HEK293 (cell line): ENCODE measurements around the gene HM13.

Experiments
- CTCF ChIA-PET: fragments of 350-600 bp; formaldehyde crosslinking; extraction: SDS; loops from one replicate; lab custom pipeline; 2021; ENCODE audit warnings: antibody characterized with exemption; lab: Yijun Ruan, JAX
- POLR2A ChIA-PET: fragments of 300-600 bp; formaldehyde crosslinking; extraction: SDS; loops from one replicate; lab custom pipeline; 2020; ENCODE audit warnings: antibody characterized with exemption, inconsistent platforms; lab: Yijun Ruan, JAX
- H3K27ac ChIP-seq: fragments of 200-500 bp; sonication (Bioruptor generic); 2 replicates; pipeline ENCODE4 v1.5.1; 2014; ENCODE audit warnings: low read depth, low read length, control low read depth, inconsistent platforms; ENCODE audit errors: extremely low read depth
- H3K36me3 ChIP-seq, 2 experiments: fragments of 200-500 bp in 1 of 2; sonication (Bioruptor generic) in 1 of 2; 1 replicate in 1 of 2; 2 replicates in 1 of 2; pipeline ENCODE4 v1.5.1; 2014 to 2017; ENCODE audit warnings: inconsistent platforms in 2 of 2, low read length in 2 of 2; ENCODE audit not compliant: control insufficient read depth in 2 of 2, insufficient read depth in 1 of 2
- H3K4me1 ChIP-seq: fragments of 200-500 bp; sonication (Bioruptor generic); 2 replicates; pipeline ENCODE4 v1.5.1; 2014; ENCODE audit warnings: mild to moderate bottlenecking, low read length, inconsistent platforms; ENCODE audit not compliant: control insufficient read depth, insufficient read depth
- H3K4me3 ChIP-seq: 2 replicates; pipeline ENCODE4 v1.5.1; 2011; ENCODE audit warnings: low read depth, mild to moderate bottlenecking, control low read depth, low read length, moderate library complexity
- H3K9me3 ChIP-seq: fragments of 200-500 bp; sonication (Bioruptor generic); 2 replicates; pipeline ENCODE4 v1.5.1; 2014; ENCODE audit warnings: low read depth, low read length, inconsistent platforms; ENCODE audit not compliant: control insufficient read depth, insufficient read depth
- BCL11B ChIP-seq: fragments of 450-650 bp; formaldehyde crosslinking; IDR thresholded peaks from 2 replicates; pipeline ENCODE4 v1.5.1; 2016; ENCODE audit warnings: low read depth, missing biosample characterization, missing genetic modification characterization
- BCL6B ChIP-seq: fragments of 450-650 bp; formaldehyde crosslinking; IDR thresholded peaks from 2 replicates; pipeline ENCODE4 v1.5.1; 2017; ENCODE audit warnings: missing biosample characterization, missing genetic modification characterization
- EGR2 ChIP-seq: fragments of 450-650 bp; formaldehyde crosslinking; IDR thresholded peaks from 2 replicates; pipeline ENCODE4 v1.5.1; 2016; ENCODE audit warnings: low read depth, missing biosample characterization, missing genetic modification characterization
- SP2 ChIP-seq: fragments of 450-650 bp; formaldehyde crosslinking; IDR thresholded peaks from 2 replicates; pipeline ENCODE4 v1.5.1; 2016; ENCODE audit warnings: missing biosample characterization, missing genetic modification characterization
- ZBTB10 ChIP-seq: fragments of 450-650 bp; formaldehyde crosslinking; IDR thresholded peaks from 2 replicates; pipeline ENCODE4 v1.5.1; 2016; ENCODE audit warnings: missing biosample characterization, missing genetic modification characterization
- ZBTB20 ChIP-seq: fragments of 450-650 bp; formaldehyde crosslinking; IDR thresholded peaks from 2 replicates; pipeline ENCODE4 v1.5.1; 2016; ENCODE audit warnings: missing biosample characterization, missing genetic modification characterization
- ZBTB7A ChIP-seq: fragments of 450-650 bp; formaldehyde crosslinking; IDR thresholded peaks from 2 replicates; pipeline ENCODE4 v1.5.1; 2016; ENCODE audit warnings: low read depth, missing biosample characterization, missing genetic modification characterization
- ZFP3 ChIP-seq: fragments of 450-650 bp; formaldehyde crosslinking; IDR thresholded peaks from 2 replicates; pipeline ENCODE4 v1.5.1; 2016; ENCODE audit warnings: low read depth, missing biosample characterization, missing genetic modification characterization
- ZFP37 ChIP-seq: fragments of 450-650 bp; formaldehyde crosslinking; IDR thresholded peaks from 2 replicates; pipeline ENCODE4 v1.5.1; 2016; ENCODE audit warnings: missing biosample characterization, missing genetic modification characterization
- ZNF140 ChIP-seq: fragments of 450-650 bp; formaldehyde crosslinking; IDR thresholded peaks from 2 replicates; pipeline ENCODE4 v1.5.1; 2016; ENCODE audit warnings: missing biosample characterization, missing genetic modification characterization
- ZNF16 ChIP-seq: fragments of 450-650 bp; formaldehyde crosslinking; IDR thresholded peaks from 2 replicates; pipeline ENCODE4 v1.5.1; 2016; ENCODE audit warnings: low read depth, missing biosample characterization, missing genetic modification characterization
- ZNF19 ChIP-seq: fragments of 450-650 bp; formaldehyde crosslinking; IDR thresholded peaks from 2 replicates; pipeline ENCODE4; 2016; ENCODE audit warnings: missing biosample characterization, missing genetic modification characterization, low read depth
- ZNF223 ChIP-seq: fragments of 450-650 bp; formaldehyde crosslinking; IDR thresholded peaks from 2 replicates; pipeline ENCODE4 v1.5.1; 2016; ENCODE audit warnings: missing biosample characterization, missing genetic modification characterization
- ZNF24 ChIP-seq: fragments of 450-650 bp; formaldehyde crosslinking; IDR thresholded peaks from 2 replicates; pipeline ENCODE4 v1.5.1; 2016; ENCODE audit warnings: missing biosample characterization, missing genetic modification characterization
- ZNF280D ChIP-seq: fragments of 450-650 bp; formaldehyde crosslinking; IDR thresholded peaks from 2 replicates; pipeline ENCODE4 v1.5.1; 2016; ENCODE audit warnings: missing biosample characterization, missing genetic modification characterization
- ZNF398 ChIP-seq: fragments of 450-650 bp; formaldehyde crosslinking; IDR thresholded peaks from 2 replicates; pipeline ENCODE4 v1.5.1; 2017; ENCODE audit warnings: missing biosample characterization, missing genetic modification characterization
- ZNF433 ChIP-seq: fragments of 450-650 bp; formaldehyde crosslinking; IDR thresholded peaks from 2 replicates; pipeline ENCODE4 v1.5.1; 2016; ENCODE audit warnings: missing biosample characterization, missing genetic modification characterization, low read depth
- ZNF510 ChIP-seq: fragments of 450-650 bp; formaldehyde crosslinking; IDR thresholded peaks from 2 replicates; pipeline ENCODE4 v1.5.1; 2018; ENCODE audit warnings: mild to moderate bottlenecking, missing genetic modification characterization, missing biosample characterization; ENCODE audit not compliant: insufficient replicate concordance
- ZNF549 ChIP-seq: fragments of 450-650 bp; IDR thresholded peaks from 2 replicates; pipeline ENCODE4 v1.5.1; 2018; ENCODE audit warnings: missing biosample characterization, missing genetic modification characterization, mild to moderate bottlenecking, inconsistent platforms, moderate library complexity
- ZNF621 ChIP-seq: fragments of 450-650 bp; formaldehyde crosslinking; IDR thresholded peaks from 2 replicates; pipeline ENCODE4 v1.5.1; 2017; ENCODE audit warnings: missing biosample characterization, missing genetic modification characterization
- ZNF623 ChIP-seq: fragments of 450-650 bp; formaldehyde crosslinking; IDR thresholded peaks from 2 replicates; pipeline ENCODE4 v1.5.1; 2016; ENCODE audit warnings: missing biosample characterization, missing genetic modification characterization
- ZNF629 ChIP-seq: fragments of 450-650 bp; formaldehyde crosslinking; IDR thresholded peaks from 2 replicates; pipeline ENCODE4 v1.5.1; 2017; ENCODE audit warnings: missing biosample characterization, missing genetic modification characterization
- ZNF658 ChIP-seq: fragments of 450-650 bp; formaldehyde crosslinking; IDR thresholded peaks from 2 replicates; pipeline ENCODE4; 2016; ENCODE audit warnings: missing biosample characterization, missing genetic modification characterization
- ZNF660 ChIP-seq: fragments of 450-650 bp; IDR thresholded peaks from 2 replicates; pipeline ENCODE4 v1.5.1; 2018; ENCODE audit warnings: missing biosample characterization, mild to moderate bottlenecking, missing genetic modification characterization
- ZNF677 ChIP-seq: fragments of 450-650 bp; IDR thresholded peaks from 2 replicates; pipeline ENCODE4 v1.5.0; 2018; ENCODE audit warnings: missing biosample characterization, mild to moderate bottlenecking, missing genetic modification characterization, moderate library complexity
- ZNF747 ChIP-seq: fragments of 450-650 bp; formaldehyde crosslinking; IDR thresholded peaks from 2 replicates; pipeline ENCODE4 v1.5.1; 2016; ENCODE audit warnings: missing biosample characterization, missing genetic modification characterization
- ZNF776 ChIP-seq: fragments of 450-650 bp; formaldehyde crosslinking; IDR thresholded peaks from 2 replicates; pipeline ENCODE4 v1.5.0; 2017; ENCODE audit warnings: missing biosample characterization, missing genetic modification characterization, borderline replicate concordance
- ZNF830 ChIP-seq: fragments of 450-650 bp; IDR thresholded peaks from 2 replicates; pipeline ENCODE4 v1.5.0; 2018; ENCODE audit warnings: missing biosample characterization, missing genetic modification characterization, low read depth, mild to moderate bottlenecking, moderate library complexity
- TF ChIP-seq, protein P1 (sequence below): fragments of 450-650 bp; formaldehyde crosslinking; IDR thresholded peaks from 2 replicates; pipeline ENCODE4 v1.5.1; 2016; ENCODE audit warnings: missing biosample characterization, missing genetic modification characterization

The HM13 gene

GRCh38 chr20:31489152-31489551 lies 25.1 kb upstream of the HM13 start:
- no peaks in the 10 kb centered on the region for H3K9me3 ChIP-seq
- no peaks in the 10 kb centered on the region for H3K4me1 ChIP-seq
- no peak overlapping the region for H3K4me3 ChIP-seq
- no peak overlapping the region for H3K27ac ChIP-seq
- ChIA-PET CTCF (interaction anchor here (1.2 to 4.6 kb wide), 3 partner anchors 14 to 79 kb away, joined by 3 to 22 read pairs (median 6); no protein-coding TSS in a partner anchor), POLR2A (no interaction called here)
- no peak for TF ChIP-seq EGR2 (tag by site-specific recombination)
- TF ChIP-seq ZNF140 (tag by site-specific recombination), result no peak
- TF ChIP-seq SP2 (tag by site-specific recombination), result no peak
- TF ChIP-seq ZNF623 (tag by site-specific recombination), result no peak
- no peak for TF ChIP-seq ZNF549 (tag by site-specific recombination)
- TF ChIP-seq ZNF629, result no peak
- no peak for TF ChIP-seq ZNF621 (tag by site-specific recombination)
- TF ChIP-seq ZBTB10 (tag by site-specific recombination), result no peak
- no peak for TF ChIP-seq BCL6B (tag by site-specific recombination)
- no peak for TF ChIP-seq ZNF660 (tag by site-specific recombination)
- no peak for TF ChIP-seq BCL11B
- TF ChIP-seq ZFP37, result no peak
- no peak for TF ChIP-seq ZNF223 (tag by site-specific recombination)
- TF ChIP-seq ZNF433 (tag by site-specific recombination), result no peak
- TF ChIP-seq ZNF280D (tag by site-specific recombination), result no peak
- TF ChIP-seq, protein P1, sequence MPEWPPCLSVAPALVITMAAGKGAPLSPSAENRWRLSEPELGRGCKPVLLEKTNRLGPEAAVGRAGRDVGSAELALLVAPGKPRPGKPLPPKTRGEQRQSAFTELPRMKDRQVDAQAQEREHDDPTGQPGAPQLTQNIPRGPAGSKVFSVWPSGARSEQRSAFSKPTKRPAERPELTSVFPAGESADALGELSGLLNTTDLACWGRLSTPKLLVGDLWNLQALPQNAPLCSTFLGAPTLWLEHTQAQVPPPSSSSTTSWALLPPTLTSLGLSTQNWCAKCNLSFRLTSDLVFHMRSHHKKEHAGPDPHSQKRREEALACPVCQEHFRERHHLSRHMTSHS, result no peak
- TF ChIP-seq ZNF677, result no peak
- no peaks in the 10 kb centered on the region for H3K36me3 ChIP-seq

DNA sequence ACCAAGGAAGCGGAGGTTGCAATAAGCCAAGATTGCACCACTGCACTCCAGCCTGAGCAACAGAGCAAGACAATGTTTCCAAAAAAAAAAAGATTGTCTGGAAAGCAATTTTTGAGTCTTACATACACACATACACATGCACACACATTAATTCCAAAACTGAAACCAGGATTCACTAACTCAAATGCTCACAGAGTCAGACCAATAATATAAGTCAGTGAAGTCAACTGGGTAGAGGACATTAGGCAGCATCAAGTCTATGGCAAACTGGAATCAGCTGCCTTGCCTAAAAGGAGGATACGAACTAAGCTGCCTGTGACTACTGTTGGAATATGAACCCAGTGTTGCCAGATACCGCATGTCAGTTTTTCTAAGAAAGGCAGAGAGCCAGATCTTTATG lies 23.5 kb upstream of the HM13 start:
- H3K4me3 ChIP-seq, result no peak overlapping the region
- ChIA-PET POLR2A (no interaction called here), CTCF (interaction anchor here (0.6 to 4.6 kb wide), 3 partner anchors 12 to 344 kb away, joined by 3 to 22 read pairs (median 8); no protein-coding TSS in a partner anchor)
- H3K36me3 ChIP-seq, result no peaks in the 10 kb centered on the region
- H3K4me1 ChIP-seq, result no peaks in the 10 kb centered on the region
- no peaks in the 10 kb centered on the region for H3K9me3 ChIP-seq
- no peak overlapping the region for H3K27ac ChIP-seq
- no peak for TF ChIP-seq ZNF776 (tag by site-specific recombination)
- TF ChIP-seq ZNF830 (tag by site-specific recombination), result no peak
- TF ChIP-seq ZBTB20 (tag by site-specific recombination), result no peak
- TF ChIP-seq ZNF658 (tag by site-specific recombination), result no peak
- TF ChIP-seq ZNF19, result no peak
- no peak for TF ChIP-seq ZNF747 (tag by site-specific recombination)
- no peak for TF ChIP-seq ZNF398 (tag by site-specific recombination)
- TF ChIP-seq ZFP3, result no peak
- TF ChIP-seq ZBTB7A (tag by site-specific recombination), result no peak
- TF ChIP-seq ZNF510 (tag by site-specific recombination), result no peak
- no peak for TF ChIP-seq ZNF16 (tag by site-specific recombination)
- TF ChIP-seq ZNF24 (tag by site-specific recombination), result no peak
